H1 (cell line): ENCODE measurements around the gene TRIM47. TPM values are rescaled to one million over a fixed set of nuclear protein-coding genes. Genes with fewer than 3 reads are reported as not detected.

ENCODE experiments used
- EP300 ChIP-seq, 2 experiments: IDR thresholded peaks; 1 replicate in 1 of 2; 2 replicates in 1 of 2; pipeline ENCODE4 v1.6.1; 2011 to 2012; ENCODE audit warnings: low read depth in 2 of 2, low read length in 2 of 2, mild to moderate bottlenecking in 2 of 2, borderline replicate concordance in 1 of 2, inconsistent platforms in 1 of 2, moderate library complexity in 1 of 2
- polyA plus RNA-seq, 7 experiments: library from polyadenylated mRNA; depleted of rRNA in 3 of 7; stranded (reverse) in 5 of 7; unstranded in 2 of 7; fragments of >200 nt in 5 of 7; fragments of 200-250 nt in 2 of 7; gene quantifications; 1 replicate in 5 of 7; 2 replicates in 1 of 7; 4 replicates in 1 of 7; pipeline versions ENCODE4 v1.2.1 to v1.2.3, GENCODE V29; 2011 to 2013; ENCODE audit warnings: missing spikeins in 2 of 7, mixed read lengths in 2 of 7
- total RNA-seq: library from RNA; stranded (reverse); fragmentation: NEBNext Ultra II Directional; extraction: Animal tissue kit (Norgen Biotek cat#: 25700); gene quantifications from 2 replicates; pipeline ENCODE4 v1.2.1, GENCODE V29; 2021

The TRIM47 gene
- total and polyA plus RNA-seq, 2 of the 8 experiments (the other 6 are each of a cell fraction or from before 2014, with no cell fraction given), result 6.3 to 6.4 TPM

DNA sequence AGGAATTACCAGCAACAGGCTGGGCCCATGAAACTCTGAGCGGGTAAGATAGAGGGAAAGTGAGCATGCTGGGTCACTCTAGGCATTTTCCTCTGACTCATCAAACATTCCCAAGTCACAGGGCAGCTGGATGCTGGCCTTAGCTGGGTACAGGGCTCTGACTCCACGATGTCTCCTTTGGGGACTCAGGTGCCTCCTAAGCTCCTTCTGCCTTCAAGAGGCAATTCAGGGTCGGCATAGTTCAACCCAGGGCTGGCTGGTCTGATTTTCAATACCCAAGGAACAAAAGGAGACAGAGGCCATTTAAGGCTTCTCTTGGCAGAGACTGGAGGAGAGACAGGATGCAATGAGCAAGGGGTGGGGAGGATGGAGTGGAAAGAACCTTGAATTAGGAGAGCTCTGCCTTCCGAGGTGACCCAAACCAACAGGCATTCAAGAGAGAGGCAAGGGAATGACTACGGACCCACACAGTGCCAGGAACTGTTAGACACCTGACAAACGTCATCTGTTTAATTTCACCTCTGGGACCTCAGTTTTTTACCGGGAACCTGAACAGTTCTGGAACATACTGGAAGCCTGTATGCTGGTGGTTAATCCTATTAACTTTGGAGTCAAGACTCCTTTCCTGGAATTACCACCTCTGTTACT is 24.2 kb downstream of the TRIM47 start (continued):
- TF ChIP-seq EP300 (IDR thresholded peaks at IDR 0.05; ENCODE audit: borderline replicate concordance in 1 of 2, low read depth in 2 of 2, low read length in 2 of 2), result no peak
